NCI-H748 (cell line): ENCODE data around the gene RPLP2.

ENCODE experiments used
- DNase-seq: peaks from one replicate; lab custom pipeline; 2025; ENCODE audit not compliant: unreplicated experiment; lab: John Stamatoyannopoulos, UW

RPLP2 gene

DNA sequence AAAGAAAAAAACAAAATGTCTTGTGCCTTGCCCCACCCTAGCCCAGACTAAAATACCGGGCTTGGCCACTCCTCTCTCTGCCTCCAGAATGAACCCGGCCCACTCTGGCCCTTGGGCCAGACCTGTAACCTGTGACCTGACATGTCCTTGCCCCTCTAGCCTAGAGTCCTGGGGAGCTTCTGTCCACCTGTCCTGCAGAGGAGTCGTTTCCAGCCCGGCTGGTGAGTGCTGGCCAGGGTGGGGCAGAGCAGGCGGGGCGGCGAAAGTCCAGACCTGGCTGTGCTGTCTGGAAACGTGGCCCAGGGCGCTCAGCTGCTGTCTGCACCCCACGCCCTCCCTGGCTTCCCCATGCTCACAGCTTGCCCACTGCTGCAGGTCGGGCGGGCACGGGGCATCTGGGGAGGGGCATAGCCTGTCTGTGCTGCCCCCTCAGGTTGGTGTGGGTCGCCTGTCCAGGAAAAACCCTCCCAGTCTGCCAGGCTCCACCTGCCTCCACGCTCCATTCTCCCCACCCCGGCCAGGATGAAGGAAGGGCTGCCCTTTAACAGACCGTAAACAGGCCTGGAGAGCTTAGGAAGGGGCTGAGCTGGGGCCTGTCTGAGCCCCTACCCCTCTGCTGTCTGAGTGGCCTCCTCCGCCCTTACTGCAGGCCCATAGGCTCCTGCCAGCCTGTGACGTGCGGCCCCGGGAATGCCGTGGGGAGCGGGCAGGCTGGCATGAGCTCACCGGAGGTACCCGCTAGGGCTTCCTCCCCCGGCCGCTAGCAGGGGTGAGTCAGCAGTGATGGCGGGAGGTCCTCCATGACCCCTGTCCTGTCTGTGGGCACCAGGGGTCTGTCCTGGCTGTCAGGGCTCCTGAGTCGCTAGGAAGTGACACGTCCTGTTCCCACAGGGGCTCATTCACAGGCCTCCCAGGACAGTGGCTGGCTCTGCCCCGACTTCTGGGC lies 24.9 kb downstream of the RPLP2 start:
- DNase-seq = peak; percentile 36

DNA sequence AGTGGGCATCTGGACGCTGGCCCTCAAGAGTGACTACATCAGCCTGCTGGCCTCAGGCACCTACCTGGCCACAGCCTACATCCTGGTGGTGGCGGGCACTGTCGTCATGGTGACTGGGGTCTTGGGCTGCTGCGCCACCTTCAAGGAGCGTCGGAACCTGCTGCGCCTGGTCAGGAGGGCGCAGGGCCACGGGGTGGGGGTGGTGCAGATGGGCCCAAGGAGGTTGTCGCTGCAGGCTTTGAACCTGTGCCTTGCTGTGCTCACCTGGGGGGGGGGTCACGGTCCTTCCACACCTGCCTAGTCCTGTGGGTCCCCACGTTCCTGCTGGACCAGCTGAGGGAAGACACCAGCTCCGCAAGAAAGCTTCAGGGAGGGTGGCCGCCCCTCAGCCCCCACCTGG lies 26.5 kb downstream of the RPLP2 start:
- DNase-seq = no peak

DNA sequence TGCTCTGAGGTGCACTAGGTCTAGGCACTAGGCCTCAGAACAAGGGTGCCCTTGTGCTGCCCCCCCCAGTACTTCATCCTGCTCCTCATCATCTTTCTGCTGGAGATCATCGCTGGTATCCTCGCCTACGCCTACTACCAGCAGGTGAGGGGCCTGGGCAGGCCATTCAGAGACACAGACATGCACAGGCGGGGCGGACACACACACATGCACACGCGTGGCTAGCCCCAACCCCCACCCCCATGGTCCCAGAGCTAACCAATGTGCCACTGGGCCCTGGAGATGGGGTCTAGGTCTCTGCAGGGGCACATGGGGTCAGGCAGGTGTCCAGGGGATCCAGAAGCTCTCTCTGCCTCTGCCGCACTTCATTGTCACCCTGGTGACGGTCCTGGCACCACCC lies 26.9 kb downstream of the RPLP2 start:
- DNase-seq = no peak

DNA sequence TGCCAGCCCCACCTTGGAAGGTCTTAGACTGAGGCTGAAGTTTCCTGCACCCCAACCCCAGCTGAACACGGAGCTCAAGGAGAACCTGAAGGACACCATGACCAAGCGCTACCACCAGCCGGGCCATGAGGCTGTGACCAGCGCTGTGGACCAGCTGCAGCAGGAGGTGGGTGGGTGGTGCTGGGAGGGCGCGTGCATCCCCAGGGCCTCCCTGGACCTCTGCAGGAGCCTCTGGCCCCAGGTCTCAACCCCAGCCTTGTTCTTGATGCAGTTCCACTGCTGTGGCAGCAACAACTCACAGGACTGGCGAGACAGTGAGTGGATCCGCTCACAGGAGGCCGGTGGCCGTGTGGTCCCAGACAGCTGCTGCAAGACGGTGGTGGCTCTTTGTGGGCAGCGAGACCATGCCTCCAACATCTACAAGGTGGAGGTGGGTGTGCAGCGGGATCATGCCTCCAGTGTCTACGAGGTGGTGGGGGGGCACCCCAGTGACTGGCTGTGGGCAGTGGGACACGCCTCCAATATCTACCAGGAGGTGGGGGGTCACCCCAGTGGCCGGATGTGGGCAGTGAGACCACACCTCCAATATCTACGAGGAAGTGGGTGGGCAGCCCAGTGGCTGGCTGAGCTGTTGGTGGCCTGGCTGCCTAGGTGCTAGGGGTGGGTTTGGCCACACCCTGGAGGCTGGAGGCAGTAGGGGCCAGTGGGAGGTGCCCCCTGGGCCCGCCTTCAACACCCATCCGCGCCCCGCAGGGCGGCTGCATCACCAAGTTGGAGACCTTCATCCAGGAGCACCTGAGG lies 27.6 kb downstream of the RPLP2 start:
- DNase-seq = no peak

DNA sequence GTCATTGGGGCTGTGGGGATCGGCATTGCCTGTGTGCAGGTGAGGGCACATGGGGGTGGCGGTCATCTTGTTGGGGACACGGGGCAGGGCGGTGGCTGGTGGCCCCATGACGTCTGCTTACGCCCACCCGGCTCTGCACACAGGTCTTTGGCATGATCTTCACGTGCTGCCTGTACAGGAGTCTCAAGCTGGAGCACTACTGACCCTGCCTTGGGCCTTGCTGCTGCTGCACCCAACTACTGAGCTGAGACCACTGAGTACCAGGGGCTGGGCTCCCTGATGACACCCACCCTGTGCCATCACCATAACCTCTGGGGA lies 28.2 kb downstream of the RPLP2 start:
- DNase-seq = no peak

DNA sequence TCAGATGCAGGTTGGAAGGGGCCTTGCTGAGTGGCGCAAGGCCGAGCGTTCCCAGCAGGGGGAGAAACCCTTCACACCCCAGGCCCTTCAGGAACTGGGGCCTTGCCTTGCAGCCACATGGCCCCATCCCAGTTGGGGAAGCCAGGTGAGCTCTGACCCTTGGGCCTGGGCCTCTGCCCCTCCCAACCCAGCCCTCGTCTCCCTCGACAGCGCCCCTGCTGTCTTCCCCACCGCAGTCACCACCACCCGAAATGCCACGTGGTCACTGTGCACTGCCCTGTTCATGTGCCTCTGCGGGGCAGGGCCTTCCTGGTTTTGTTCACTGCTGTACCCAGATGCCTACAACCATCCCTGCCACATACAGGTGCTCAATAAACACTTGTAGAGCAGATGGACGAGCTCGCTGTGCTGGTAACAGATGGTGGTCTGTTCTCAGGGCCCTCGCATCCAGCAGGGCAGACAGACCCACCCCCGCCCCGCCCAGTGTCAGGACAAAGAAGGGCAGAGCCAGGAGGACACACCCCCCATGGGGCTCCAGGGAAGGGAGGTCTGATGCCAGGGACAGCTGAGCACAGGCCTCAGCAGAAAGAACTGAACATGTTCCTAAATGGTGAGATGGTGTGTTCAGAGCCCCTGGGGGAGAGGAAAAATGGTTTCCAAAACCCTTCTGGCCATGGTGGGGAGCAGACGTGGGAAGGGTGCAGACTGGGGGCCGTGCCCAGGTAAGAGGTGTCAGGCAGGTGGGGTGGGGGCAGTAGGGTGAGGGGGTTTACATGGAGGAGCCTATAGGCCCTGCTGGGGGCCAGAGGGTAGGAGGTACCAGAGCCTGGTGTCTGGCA lies 28.9 kb downstream of the RPLP2 start:
- peak; percentile 27 for DNase-seq

DNA sequence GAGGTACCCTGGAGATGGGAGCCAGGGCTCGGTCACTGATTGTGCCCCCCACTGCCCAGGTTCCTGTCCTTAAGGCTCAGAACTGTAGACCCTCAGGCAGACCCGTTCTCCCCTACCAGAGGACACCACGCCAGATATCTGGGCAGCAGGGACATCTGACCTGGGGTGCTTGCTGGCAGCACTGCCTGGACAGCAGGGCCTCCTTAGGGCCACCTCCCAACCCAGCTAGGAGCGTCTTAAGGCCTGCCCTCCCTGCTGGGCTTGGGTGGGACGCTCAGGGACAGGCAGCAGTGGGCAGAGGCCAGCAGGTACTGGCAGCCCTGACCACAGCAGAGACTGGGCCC lies 29.5 kb downstream of the RPLP2 start:
- no peak for DNase-seq

DNA sequence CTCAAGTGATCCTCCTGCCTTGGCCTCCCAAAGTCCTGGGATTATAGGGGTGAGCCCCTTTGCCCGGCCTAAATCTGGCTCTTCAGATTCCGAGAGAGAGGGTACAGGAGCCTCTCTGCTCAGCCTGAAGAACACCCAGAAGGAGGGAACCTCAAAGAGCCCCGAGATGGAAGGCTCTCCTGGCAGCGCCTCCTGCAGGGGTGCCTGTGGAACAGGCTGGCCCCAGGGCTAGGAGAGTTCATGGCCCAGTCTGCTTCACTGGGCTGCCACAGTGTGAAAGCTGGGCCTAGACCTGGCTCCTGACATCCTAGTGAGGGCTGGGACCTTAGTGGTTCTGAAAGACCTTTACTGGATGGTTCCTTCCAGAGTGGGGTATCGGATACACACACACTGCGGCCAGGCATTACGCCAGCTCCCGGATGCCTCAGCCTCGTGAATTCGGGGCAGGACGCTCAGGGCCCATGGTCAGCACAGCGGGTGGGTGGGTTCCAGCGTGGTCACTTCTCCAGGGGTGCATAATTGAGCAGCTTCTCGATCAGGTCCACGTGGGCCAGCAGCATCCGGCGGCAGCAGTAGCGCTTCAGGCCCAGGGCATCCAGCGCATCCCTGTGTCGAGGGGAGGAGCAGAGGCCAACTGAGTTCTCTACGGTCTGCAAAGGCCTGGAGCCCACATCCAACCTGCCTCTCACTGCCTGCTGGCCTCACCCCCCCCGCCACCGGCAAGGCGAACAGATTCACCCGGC lies 30.3 kb downstream of the RPLP2 start:
- DNase-seq = no peak

DNA sequence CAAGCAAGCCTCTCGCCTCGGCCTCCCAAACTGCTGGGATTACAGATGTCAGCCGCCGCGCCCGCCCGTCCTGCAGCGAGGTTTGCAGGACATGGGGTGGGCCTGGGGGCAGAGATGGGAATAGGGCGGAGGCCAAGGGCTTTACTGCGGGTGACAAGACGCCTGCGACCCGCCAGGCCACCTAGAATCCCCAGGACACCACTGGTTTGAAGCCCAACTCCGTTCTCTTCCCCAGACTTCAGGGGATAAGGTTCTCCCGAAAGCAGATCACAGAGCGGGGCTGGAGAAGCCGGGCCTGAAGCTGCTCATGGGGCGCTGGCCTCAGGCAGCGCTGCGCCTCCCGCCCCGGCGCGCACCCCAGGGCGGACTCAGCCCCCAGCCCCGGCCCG lies 32.2 kb downstream of the RPLP2 start:
- peak; percentile 54 for DNase-seq

DNA sequence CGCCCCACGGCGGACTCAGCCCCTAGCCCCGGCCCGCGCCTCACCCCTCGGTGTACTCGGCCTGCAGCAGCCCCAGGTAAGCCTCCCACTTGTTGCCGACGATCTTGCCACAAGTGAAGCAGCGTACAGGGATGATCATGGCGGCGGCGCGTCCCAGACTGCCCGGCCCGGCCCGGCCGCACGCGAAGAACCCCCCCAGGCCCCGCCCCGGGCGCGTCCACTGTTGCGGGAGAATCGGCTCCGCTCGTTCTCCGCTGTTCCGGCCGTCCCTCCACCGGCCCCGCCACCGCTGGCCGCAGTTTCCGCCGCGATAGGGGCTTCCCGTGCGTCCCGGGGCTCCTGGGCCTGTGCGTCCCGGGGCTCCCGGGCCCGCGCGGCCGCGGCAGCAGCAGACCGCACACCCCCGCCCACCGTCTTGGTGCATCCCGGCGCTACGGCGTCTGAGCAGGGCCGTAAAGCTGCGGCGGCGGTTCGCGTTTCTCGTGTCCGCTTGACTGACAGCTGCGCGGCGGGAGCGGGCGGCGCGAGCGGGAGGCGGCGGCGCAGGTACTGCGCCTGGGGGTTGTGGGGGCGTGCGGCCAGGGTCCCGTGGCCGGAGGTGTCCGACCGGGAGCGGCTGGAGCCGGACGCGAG lies 32.7 kb downstream of the RPLP2 start, which contains the start of the genes POLR2L and TSPAN4:
Gene POLR2L (minus strand): TSS at position 160 of the 633 bp plus-strand sequence. CDS start 21 bp downstream, at position 139.
Gene TSPAN4 (plus strand): TSS at position 483 of the 633 bp plus-strand sequence. CDS start 7,453 bp downstream, outside the sequence.
- peak; percentile 91 for DNase-seq

DNA sequence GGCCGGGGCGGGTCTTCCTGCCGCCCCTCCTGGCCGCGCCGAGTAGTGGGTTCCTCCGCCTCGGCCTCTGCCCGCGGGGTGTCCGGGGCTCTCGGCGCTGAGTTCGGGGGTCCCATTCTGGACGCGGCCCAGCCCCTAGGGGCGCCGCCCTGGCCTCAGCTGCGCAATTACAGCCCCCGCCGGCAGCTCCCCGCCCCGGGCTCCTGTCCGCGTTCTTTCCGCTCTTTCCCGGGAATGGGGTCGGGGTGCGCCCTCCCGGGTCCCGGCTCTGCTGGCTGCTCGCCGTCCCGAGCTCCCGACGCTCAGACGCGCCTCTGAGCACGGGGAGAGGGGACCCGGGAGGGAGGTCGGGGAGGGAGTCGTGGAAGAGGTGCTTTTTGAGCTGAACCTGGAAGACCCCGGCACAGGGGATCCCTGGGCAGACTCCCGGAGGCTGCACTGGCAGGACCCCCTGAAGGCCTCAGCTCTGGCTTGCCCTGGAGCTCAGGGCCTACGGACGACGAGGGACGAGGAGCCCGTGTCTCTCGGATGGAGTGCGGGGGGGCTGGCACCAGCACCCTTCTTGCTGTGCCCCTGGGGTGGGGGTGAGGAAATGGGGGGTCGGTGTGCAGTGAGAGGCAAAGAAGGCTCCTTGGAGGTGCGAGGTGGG lies 33.4 kb downstream of the RPLP2 start:
- peak; percentile 42 for DNase-seq

DNA sequence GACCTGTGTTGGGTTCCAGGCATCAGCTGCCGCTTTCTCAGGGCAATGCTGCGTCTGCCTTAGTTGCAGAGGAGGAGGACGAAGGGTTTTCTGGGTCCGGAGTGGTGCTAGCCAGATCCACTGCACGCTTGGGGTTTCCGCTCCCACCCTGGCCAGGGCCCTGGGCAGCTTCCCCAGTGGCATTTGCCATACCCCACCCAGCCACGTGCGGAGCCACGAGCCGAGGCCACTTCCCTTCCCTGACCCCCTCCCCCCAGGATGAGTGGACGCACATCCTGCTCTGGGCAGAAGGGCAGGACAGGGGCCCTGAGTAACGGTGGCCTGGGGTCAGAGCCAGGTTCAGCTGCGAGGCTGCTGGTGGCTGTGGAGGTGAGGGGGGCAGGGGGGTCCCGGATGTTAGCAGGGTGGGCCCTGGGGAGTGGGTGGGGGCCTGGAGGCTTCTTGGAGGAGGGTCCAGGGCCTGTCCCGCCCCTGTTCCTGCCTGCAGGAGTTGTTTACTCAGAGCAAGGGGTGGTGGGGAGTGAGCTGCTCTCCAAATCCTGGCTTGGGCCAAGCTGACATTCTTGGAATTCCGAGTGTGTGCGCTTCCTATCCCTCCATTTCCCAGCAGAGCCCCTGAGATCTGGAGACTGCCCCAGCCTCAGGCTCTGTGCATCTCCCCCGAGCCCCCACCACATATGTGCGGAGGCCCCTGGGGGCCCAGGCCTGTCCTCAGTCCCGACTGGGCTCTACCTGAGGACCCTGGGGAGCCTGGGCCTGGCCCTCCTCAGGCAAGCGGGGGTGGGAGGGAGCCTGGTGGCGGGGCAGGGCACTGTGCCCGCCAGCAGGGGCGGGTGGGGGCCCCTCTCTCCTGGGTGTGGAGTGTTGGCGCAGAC lies 34.3 kb downstream of the RPLP2 start:
- no peak for DNase-seq

DNA sequence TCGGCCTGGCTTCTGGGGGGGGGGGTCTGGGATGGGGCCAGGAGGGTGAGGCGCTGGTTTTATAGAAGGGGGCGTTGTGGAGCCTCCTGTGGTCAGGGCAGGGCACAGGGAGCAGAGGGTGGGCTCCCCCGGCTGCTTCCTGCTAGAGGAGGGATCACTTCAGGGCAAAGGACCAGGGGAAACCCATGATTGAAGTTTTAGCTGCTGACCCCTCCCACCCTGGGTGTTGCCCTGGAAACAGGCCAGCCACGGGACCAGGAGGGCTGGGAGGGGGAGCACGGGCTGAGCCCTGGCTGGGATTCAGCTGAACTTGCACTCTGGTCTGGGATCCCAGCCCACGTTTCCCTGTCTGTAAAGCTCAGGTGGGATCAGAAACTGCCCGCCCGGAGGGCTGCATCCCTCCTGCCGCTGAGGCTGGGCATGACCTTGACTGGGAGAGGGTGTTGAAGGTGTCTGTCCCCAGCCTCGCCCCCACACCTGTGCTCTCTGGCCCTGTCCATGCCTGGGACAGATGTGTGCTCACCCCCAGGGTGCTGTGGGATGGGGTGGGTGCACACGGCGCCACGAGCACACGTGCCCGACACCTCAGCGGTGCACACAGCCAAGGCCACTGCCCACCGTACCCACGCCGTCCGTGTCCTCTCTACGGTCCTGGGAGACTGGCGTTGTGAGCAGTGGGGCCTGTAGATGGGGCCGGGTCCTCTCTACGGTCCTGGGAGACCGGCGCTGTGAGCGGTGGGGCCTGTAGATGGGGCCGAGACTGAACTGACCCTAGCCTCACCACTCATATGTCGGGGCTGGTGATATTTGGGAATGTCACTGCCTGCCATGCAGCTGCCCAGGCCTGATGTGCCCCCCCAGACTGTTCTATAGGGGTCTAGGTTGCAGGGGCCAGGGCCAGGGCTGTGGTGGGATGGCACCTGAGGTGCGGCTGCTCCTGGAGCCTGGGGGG lies 35.2 kb downstream of the RPLP2 start:
- DNase-seq = peak; percentile 26

DNA sequence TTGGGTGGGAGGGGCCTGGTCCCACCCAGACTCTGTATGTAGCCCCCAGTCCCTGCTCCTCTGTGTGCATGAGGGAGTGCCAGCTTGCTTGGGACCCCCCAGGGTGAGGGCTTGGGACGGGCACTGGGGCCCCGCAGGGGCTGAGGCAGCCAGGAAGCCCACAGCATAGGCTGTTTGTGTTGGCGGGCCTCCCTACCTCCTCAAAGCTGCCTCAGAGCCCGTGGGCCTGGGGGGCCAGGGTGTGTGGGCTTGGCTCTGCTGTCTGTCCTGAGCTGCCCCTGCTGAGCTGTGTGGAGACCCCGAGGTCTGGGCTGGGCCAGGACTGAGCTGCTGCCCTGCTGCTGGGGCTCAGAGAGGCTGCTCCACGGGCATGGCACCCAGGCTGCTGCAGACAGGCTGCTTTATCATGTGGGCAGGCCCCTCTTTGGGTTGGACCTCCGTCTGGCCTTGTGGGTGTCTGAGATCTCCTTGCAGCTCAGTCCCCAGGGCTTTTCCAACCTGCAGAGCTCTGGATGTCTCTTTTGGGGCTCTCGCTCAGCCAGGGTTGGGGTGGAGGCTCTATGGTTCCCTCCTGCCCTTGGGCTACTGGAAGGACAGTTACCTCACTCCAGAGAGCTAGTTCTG lies 36.2 kb downstream of the RPLP2 start:
- DNase-seq = no peak

DNA sequence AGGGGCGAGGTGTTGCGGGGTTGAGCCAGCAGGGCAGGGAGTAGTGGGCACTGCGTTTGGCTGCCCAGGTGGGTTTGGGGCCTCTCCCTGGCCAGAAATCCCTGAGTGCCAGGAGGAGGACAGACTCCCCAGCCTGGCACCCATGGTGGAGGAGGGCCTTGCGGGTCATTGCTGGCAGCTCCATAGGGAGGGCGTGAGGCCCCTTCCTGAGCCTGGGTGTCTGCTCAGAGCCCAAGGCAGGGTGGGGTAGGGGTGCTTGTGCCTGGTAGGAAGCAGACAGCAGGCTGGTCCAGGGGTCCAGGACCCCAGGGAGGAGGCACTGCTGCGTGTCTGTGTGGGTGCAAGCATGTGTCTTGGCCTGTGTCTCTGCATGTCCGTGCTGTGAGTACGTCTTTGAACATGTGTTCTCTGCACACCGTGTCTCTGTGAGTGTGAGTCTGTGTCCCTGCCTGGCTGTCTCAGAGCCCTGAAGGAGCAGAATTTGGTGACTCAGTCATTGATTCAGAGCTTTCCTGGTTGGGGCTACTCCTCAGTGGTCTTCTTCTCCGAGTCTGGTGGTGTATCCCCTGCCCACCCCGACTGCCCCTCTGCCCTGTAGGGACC lies 36.8 kb downstream of the RPLP2 start:
- no peak for DNase-seq

DNA sequence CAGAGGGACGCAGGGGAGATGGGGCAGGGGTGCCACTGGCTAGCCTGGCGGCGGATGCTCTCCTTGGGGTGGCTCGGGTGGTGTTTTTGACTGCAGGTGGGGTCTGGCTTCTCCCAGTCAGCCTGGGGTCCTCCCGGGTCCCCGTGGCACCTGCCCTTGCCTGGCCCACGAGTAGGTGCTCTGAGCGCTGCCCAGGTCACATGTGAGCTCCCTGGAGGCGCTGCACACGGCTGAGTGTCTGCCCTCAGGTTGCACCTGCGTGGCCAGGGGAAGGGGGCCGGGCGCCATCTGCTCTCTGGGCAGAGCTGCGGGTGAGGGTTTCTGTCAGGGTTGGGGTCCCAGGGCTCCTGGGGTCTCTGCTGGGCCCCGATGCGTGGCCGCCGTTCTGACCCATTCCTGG lies 38.1 kb downstream of the RPLP2 start:
- peak; percentile 9 for DNase-seq
